GM19463 (cell line): ENCODE measurements around the gene ZNF212.

Experiments
- ATAC-seq: cut with Tn5 transposase; IDR thresholded peaks from one replicate; pipeline ENCODE4 v1.9.1; 2021; ENCODE audit warnings: mild to moderate bottlenecking, moderate library complexity; ENCODE audit not compliant: unreplicated experiment

Gene ZNF212

DNA sequence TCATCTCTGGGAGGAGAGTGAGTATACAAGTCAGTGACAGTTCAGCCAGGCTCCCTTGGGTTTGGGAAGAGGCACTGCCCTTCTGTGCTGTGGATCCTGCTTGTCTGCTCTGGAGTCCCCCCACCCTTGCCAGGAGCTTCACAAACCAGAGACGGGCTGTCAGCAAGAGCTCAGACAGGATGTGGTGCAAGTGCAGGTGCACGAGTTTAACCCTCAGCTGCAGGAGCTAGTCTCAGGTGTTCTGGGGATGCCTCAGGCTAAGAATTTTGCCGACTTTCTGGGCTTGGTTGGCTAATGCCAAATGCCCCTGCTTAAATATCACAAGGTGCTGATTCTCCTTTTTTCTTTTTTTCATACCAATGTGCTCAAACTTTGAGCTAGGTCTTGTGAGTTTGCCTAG lies 44.9 kb downstream of the ZNF212 start:
- ATAC-seq: no peak

DNA sequence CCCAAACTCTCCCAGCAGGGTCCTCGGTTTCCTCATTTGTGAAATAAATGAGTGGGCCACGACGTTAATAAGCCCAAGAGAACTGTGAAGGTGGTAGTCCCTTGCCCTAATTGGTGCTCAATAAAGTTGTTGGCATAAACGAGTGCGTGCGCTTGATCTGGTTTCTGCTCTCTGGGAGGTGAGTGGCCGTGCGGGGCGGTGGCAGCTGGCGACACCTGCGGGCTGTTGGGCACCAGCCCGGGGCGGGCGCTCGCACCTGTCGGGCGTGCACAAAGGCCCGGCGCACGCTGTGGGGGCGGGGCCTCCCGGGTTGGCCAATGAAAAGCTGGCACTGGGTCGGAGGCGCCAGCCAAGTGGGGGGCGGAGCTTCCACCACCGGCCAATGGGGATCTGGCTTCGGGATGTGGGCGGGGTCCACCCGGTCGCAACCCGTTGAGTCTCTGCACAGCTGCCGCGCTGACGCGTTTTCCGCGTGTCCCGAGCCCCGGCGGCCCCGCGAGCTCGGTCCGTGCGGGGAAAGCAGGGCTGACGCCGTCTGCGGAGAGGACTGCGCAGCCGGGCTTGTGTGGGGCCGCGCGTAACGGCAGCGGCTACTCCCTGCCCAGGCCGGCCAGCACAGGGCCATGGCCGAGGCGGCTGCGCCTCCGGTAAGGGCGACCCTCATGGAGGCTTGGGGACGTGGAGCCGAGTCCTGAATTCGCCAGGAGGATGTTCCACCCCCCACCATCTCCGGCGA lies 45.6 kb downstream of the ZNF212 start:
- peak; percentile 97 for ATAC-seq

DNA sequence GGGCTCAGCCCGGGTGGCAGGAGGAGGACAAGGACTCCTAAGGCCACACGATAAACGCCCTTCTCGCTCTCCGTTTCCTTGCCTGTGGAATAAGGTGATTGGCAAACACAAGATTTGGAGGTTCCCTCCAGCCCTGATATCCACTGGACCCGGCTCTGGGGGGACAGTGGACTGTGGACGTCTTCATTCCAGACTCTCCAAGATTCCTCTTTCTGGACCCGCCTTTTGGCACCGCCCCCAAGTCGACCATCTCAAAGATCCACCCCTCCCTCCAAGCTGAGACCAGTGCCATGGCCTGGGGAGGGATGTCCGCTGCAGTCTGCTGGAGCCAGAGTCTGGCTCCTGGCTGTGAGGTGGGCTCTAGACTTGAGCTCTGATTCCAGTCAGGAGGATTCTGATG lies 46.2 kb downstream of the ZNF212 start:
- ATAC-seq: no peak

DNA sequence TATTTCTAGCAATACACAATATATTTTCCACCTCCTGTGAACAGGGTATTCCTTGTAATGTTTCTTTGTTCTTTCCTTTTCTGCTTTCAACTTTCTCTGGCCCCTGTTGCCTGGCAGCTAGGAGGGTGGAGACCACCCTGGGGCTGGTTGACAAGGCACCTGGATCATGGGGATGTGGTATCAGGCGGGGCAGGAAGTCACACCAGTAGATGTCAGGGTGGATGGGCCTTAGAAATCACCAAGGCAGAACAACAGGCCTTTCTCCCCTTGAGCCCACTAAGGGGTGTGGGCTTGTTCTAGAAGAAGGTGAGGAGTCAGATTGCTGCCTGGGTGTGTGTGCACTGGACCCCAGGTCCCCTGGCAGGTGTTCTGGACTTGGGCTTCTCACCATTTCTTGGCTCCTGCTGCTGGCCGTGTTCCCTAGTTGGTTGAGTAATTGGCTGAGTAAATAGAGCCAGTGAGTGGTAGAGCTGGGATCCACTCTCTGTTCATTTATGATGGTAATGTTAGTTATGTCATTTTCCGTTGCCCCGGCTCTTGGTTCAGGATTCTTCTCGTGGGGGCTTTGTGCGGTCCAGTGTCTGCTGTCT lies 47.5 kb downstream of the ZNF212 start:
- ATAC-seq: no peak

DNA sequence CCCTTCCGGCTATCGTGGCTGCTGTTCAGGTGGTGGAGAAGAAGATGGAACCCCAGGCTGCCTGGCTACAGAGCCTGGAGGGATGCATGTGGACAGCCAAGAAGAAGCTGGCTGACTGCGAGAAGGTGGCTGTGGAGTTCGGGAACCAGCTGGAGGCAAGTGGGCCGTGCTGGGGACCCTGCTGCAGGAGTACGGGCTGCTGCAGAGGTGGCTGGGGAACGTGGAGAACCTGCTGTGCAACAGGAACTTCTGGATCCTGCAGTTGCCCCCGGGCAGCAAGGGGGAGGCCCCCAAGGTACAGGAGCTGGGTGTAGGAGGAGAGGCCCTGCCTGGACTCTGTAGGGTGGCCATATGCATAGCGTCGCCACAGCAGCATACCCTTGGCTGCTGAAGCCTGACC lies 48.2 kb downstream of the ZNF212 start:
- ATAC-seq: no peak

DNA sequence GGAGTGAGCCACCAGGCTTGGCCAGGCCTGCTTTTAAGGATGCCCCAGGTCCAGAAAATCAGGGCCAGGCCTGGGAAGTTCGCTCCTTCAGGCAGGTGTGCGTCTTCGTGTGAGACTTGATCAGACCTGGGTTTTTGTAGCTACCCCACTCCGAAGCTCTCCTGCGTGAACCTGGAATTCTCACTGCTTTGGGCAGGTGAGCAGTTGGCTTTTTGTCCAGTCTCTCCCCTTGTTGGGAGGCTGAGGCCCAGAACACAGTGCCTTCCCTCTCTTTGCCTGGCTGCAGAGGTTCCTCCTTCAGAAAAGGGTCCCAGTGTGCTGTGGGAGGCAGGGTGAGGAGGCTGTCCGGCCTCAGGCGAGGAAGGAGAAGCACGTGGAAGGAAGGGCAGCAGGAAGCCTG lies 49.8 kb downstream of the ZNF212 start:
- ATAC-seq: no peak

DNA sequence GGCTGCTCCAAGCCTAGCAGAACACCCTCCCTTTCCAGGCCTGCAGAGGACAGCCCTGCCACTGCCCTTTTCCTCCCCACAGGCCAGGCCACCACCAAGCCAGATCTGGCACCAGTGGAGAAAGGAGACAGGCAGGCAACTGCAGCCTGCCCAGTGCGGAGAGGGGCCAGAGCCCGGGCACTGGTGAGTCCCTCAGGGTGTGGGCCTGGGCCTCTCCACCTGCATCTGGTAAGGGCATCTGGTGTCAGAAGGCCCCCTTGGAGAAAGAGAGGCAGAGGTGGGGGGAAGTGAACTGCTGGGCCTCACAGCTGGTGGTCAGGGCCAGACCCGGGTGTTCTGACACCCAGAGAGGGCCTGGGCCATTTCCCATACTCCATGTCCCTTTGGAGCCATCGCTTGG lies 50.4 kb downstream of the ZNF212 start:
- no peak for ATAC-seq

DNA sequence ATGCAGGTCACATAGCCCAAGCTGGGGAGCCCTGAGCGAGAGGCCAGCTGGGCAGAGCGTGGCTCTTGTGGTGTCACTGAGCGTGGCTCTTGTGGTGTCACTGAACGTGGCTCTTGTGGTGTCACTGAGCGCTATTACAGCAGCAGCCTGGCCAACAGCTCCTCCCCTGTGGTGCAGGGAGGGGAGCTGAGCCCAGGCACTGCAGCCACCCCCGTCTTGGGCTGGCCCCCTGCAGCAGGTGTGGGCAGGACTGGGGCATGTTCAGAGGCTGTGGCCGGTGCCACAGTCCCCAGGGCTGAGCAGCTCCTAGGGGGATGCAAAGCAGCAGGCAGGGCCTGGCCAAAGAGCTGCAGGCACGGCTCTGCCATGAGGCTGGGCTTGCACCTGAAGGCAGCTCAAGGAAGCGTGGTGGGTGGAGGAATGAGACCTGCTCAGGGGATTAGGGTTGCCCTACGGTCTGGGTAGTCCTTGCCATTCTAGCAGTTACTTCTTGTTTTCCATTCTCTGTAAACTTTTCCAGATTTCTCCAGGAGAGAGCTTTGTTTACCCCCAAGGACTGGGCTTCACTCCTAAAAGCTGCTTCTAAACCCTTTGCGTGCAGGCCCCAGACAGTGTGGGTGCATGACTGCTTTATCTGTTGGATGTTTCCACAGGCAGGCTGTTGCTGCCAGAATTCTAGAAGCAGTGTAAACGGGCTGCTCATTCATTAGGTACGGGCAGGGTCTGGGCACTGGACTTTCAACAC lies 51.8 kb downstream of the ZNF212 start:
- peak; percentile 43 for ATAC-seq

DNA sequence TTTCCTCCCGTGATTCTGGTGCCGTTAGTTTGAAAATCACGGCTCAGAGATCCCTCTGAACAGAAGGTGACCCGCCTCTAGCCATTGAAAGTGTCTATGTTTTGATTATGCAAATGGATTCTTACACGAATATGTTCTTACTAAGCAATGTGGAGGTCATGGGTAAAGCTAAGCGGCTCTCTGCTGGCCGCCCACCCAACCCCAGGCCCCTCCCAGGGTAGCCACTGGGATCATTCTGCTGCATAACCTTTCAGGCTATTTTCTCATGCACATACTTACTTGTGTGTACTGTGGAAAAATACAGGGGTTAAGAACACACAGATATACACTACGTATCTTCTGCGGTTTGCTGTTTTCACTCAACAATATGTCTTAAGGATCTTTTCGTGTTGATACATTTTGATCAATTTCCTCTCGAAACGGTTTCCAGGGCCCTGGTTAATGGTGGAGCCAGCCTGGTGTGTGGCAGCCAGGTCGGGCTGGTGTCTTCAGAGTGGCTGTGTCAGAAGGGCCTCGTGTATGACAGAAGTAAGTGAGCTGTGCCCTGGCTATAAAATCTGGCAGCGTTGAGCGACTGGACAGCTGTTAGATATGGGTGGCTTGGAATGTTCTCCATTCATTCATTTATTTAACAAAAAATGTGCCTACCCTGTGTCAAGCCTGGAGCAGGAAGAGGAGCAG lies 52.5 kb downstream of the ZNF212 start:
- no peak for ATAC-seq

DNA sequence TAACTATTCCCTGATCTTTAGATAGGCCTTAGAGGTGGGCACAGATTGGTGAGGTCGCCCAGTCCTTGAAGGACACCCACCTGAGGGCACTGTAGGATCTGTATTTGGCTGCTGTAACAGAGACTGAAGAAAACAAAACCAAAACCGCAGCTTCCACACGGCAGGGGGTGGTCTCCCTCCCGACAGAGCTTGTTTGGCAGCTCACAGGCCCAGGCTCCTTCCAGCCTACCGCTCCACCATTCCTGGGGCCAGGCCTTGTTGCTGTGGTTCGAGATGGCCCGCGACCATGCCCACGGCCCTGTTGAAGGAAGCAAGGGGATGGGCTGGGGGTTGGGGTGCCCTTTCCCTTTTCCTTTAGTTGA lies 53.0 kb downstream of the ZNF212 start:
- no peak for ATAC-seq

DNA sequence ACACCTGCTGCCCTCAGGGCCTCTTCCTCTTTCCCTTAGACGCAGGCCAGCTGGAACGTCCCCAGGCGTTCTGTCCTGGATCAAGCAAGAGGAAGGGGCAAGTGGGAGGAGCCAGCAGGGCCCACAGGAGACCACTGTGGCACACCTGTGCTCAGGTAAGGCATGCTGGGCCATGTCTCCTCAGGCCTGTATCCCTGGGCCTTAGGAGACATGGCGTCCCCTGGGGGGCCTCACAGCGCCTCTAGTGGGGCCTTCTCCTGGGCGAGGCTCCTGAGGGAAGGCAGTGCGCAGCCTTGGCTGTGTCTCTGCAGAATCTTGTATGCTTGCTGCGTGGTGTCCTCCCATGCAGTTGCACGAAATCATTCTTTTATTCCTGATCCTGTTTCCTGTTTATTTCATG lies 53.9 kb downstream of the ZNF212 start:
- ATAC-seq: no peak

DNA sequence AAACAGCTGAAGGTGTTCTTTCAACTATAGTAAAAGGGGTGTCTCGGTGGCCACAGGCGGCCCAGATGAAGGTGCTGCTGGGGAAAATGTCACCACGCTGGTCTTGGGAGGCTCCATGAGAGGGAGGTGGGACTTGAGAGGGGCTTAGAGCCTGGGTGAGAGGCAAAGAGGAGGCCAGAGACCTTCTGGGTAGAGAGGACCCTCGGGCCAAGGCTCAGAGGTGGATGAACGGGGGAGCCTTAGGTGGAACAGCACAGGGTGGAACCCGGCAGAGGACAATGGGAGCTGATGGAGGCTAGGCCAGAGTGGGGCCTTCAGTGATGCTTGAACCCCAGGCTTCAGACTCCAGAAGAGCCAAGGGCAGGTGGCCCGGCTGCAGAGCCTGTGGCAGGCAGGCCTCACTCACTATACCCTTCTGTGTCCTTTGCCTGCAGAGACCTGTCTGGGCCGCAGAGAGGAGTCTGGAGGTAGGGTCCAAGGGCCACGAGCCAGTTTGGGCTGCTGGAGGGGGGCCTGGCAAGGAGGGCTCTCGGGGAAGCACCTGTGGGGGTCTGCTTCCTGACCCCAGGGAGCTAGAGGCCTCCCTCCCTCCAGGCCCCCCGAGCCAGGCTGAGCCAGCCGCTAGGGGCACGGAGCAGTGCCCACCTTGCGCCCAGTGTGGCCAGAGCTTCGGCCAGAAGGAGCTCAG lies 54.6 kb downstream of the ZNF212 start:
- ATAC-seq: no peak

DNA sequence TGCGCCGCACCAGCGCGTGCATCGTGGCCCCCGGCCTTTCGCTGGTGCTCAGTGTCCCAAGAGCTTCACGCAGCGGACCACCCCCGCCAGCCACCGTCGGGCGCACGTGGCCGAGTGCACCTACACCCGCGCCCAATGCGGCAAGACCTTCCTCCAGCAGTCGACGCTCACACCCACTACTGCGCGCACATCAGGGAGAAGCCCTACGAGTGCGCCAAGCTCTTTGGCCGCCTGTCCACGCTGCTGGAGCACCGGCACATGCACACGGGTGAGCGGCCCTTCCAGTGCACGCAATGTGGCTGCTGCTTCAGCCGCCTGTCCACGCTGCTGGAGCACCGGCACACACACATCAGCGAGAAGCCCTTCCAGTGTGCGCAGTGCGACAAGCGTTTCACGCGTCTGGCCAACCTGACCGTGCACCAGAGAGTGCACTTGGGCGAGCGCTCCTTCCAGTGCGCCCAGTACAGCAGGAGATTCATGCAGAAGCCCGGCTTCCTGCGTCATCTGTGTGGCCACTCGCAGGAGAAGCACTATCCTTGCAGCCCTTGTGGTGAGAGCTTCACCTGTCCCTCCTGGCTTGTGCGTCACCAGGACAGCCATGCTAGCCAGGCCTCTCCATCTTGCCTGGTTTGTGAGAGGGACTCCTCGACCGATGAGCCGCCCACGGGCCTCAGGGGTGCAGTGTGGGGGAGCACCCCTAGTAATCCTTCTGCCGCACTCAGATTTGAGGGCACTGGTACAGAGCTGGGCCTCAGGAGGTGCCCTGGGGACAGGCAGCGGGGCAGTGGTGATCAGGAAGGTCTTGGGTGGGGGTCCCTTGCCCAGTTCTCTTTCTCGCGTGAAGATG lies 55.4 kb downstream of the ZNF212 start:
- no peak for ATAC-seq

DNA sequence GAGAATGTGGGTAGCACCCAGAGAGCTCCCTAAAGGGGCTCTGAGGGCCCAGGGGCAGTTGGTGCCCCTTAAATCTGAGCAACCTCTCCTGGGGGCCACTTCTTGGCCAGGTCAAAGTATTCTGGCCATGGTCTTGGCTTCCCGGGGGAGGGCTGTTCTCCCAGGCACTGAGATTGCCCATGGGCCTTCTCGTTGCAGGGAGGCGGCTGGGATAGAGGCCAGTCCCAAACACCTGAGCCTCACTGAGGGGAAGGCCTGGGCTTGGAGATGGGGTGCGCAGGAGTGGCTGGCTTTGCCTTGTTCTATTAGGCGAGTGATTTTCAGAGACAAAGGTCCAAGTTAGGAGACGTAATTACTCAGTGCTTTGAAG lies 56.0 kb downstream of the ZNF212 start:
- ATAC-seq: no peak

DNA sequence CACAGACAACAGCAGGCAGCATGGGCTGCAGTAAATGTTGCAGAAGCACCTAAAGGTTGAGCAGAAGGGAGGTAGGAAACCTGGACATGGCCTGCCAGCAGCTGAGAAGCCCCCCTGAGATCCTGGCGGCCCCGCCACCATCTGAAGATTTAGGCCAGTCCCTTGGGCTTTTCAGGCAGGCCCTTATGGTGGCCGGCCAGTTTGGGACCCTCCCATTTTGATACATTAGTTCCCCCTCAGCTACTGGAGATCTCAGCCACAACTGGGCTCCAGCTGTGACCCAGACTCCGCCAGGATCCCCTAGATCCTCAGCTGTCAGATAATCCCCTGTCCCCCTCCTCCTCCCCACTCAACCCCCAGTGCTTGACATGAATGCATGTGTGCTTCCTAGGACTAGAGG lies 56.9 kb downstream of the ZNF212 start:
- ATAC-seq: no peak

DNA sequence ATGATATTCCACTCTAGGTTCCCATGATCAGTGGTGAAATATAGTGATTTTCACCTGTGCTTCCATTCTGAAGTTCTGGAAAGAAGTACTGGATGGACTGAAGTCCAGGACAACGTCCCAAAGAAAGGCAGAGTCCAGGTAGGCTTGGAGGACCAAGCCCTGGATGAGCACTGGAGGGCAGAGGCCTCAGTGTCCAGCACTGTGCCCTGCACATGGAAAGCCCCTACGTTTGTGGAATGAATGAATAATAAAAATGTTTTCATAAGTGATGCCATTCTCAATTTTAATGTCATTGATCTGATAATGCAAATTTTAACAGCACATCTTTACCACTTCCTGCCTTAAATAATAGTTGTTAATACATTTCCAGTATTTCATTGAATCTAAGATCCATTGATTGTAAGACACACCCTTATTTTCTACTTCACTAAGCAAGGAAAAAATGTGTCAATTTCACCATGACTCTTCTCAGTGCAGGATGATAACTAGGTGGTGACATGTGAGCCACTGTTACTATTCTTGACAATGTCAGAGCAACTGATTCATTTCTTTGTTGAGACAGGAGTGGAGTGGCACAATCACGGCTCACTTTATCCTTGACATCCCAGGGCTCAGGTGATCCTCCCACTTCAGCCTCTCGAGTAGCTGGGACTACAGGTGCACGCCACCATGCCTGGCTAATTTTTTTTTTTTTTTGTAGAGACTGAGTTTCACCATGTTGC lies 57.7 kb downstream of the ZNF212 start:
- no peak for ATAC-seq

DNA sequence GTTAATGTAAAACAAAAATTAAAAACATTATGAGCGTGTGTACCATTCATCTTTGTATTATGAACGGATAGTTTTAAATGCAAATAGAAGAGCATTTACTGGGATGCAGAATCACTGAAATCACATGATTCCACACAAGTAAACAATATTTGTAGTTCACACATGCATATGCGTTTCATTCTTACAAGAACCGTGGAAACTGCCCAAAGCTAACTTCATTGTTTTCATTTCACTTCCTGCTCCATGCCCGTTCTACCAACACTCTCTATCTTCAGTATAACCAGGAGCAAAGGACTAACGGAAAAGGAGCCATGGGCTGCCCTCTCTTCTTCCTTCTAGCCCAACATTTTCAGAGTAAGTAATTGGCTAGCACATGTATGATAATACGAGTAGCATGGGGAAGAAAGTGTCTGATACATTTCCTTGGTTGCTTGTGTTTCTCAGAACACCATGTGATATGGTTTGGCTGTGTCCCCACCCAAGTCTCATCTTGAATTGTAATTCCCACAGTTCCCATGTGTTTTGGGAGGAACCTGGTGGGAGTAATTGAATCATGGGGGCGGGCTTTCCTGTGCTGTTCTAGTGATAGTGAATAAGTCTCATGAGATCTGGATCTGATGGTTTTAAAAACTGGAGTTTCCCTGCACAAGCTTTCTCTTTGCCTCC lies 61.3 kb downstream of the ZNF212 start:
- ATAC-seq: no peak

DNA sequence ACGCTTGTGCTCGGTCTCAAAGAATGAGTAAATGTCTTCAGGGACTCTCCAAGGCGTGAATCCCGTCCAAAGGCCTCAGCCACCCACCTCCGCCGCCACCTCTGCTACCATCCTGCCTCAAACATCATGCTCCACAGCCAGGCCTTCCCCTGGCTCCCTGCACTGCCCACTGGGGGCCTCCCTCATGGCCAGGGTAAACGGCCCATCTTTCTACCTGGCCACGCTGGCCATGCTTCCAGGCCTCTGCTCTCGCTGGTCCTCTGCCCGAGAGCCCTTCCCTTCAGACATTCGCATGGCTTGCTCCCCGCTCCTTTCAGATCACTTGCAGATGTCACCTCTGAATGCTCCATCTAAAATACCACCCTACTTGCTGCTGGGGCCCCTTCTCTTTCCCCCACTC lies 62.8 kb downstream of the ZNF212 start:
- no peak for ATAC-seq

DNA sequence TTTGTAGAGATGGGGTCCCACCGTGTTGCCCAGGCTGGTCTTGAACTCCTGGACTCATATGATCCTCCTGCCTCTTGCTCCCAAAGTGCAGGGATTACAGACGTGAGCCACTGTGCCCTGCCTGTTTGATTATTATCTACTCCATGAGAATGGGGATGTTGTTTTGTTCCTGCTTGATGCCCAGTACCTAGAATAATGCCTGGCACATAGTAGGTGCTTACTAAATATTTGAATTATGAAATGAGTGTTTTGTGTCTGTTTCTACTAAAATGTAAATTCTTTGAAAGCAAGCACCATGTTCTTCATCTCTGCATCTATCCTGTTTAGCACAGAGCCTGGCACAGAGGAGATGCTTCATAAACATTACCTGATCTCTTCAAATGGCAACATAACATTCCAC lies 63.4 kb downstream of the ZNF212 start:
- ATAC-seq: no peak
